Ishikawa (cell line): Measurements from ENCODE around the gene ZNF423.

ENCODE experiments used
- EP300 ChIP-seq: IDR thresholded peaks from 2 replicates; pipeline ENCODE4 v1.6.1; 2012; ENCODE audit warnings: borderline replicate concordance
- FOXM1 ChIP-seq: IDR thresholded peaks from 2 replicates; pipeline ENCODE4 v1.6.1; 2012; ENCODE audit warnings: low read depth, borderline replicate concordance
- MAX ChIP-seq: IDR thresholded peaks from 2 replicates; pipeline ENCODE4 v1.6.1; 2012

- TF ChIP-seq FOXM1 (no peak), EP300 (no peak), MAX (no peak)
These were observed 357.1 kb downstream of the ZNF423 start for GRCh38 chr16:49498666-49499413.
